Esophagus muscularis mucosa (tissue), 4 donors: ENCODE data around the gene ZBTB7C.

ENCODE experiments used
- EP300 ChIP-seq: sonication (generic); formaldehyde crosslinking; IDR thresholded peaks from one replicate; pipeline ENCODE4 v1.6.1; 2017; ENCODE audit warnings: antibody characterized with exemption
- POLR2A ChIP-seq: fragments of 450-650 bp; IDR thresholded peaks from one replicate; pipeline ENCODE4 v1.6.1; 2017; ENCODE audit warnings: antibody characterized with exemption, moderate library complexity, mild to moderate bottlenecking, low read depth
- TF ChIP-seq, protein P1 (sequence below), 3 experiments: fragments of 200-600 bp in 2 of 3; fragments of 450-650 bp in 1 of 3; sonication (generic) in 2 of 3; IDR thresholded peaks; one replicate each; pipeline ENCODE4 v1.5.1; 2017 to 2019; ENCODE audit warnings: antibody characterized with exemption in 3 of 3, mild to moderate bottlenecking in 2 of 3, moderate library complexity in 1 of 3

DNA sequence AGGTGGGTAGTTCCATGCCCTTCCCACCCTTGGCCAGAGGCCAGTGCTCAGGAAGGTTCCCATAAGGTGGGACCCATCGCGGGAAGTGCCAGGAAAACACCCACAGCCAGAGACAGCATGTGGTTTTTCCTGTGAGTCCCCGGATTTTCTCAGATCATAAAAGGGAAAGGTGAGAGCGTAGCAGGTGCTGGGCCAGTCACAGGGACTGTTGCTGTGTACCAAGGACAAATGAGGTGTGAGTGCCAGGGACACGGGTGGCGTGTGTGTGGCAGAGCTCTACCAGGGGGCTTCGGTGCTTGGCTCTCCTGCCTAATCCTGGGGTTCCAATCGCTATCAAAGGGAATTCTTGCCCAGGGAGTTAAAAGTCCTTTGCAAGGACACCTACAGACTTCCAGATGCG, 319.2 kb downstream of the ZBTB7C start:
- TF ChIP-seq, protein P1, sequence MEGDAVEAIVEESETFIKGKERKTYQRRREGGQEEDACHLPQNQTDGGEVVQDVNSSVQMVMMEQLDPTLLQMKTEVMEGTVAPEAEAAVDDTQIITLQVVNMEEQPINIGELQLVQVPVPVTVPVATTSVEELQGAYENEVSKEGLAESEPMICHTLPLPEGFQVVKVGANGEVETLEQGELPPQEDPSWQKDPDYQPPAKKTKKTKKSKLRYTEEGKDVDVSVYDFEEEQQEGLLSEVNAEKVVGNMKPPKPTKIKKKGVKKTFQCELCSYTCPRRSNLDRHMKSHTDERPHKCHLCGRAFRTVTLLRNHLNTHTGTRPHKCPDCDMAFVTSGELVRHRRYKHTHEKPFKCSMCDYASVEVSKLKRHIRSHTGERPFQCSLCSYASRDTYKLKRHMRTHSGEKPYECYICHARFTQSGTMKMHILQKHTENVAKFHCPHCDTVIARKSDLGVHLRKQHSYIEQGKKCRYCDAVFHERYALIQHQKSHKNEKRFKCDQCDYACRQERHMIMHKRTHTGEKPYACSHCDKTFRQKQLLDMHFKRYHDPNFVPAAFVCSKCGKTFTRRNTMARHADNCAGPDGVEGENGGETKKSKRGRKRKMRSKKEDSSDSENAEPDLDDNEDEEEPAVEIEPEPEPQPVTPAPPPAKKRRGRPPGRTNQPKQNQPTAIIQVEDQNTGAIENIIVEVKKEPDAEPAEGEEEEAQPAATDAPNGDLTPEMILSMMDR (IDR thresholded peaks at IDR 0.05), result no peak
- TF ChIP-seq POLR2A (no peak), EP300 (no peak)
